GM19372 (cell line): ENCODE data around the gene DZIP3.

Source experiments
- ATAC-seq: cut with Tn5 transposase; IDR thresholded peaks from one replicate; pipeline ENCODE4 v1.9.1; 2021; ENCODE audit warnings: mild to moderate bottlenecking, low read depth, moderate library complexity; ENCODE audit not compliant: unreplicated experiment

The DZIP3 gene

GRCh38 chr3:108589081-108589997 lies at the start of gene DZIP3, which contains the start of gene CIP2A:
Gene DZIP3 (plus strand): TSS chr3:108589722. CDS start chr3:108605407, 15,685 bp downstream.
Gene CIP2A (minus strand): TSS chr3:108589438. CDS start chr3:108589375, 63 bp downstream.
- peak; percentile 84 for ATAC-seq

- ATAC-seq, result peak; percentile 61
These were observed 43.3 kb upstream of the DZIP3 start for GRCh38 chr3:108546247-108546646.

- ATAC-seq, result peak; percentile 68
These were observed 42.8 kb upstream of the DZIP3 start for GRCh38 chr3:108546692-108547091.

GRCh38 chr3:108548304-108548703 lies 41.2 kb upstream of the DZIP3 start:
- no peak for ATAC-seq

- ATAC-seq, result no peak
These were observed 40.6 kb upstream of the DZIP3 start for GRCh38 chr3:108548886-108549285.

- ATAC-seq, result no peak
These were observed 37.0 kb upstream of the DZIP3 start for GRCh38 chr3:108552267-108553159.

GRCh38 chr3:108554229-108554628 lies 35.3 kb upstream of the DZIP3 start:
- no peak for ATAC-seq

GRCh38 chr3:108554913-108555571 lies 34.5 kb upstream of the DZIP3 start:
- ATAC-seq, result no peak

GRCh38 chr3:108555966-108556581 lies 33.4 kb upstream of the DZIP3 start:
- no peak for ATAC-seq

GRCh38 chr3:108562565-108562964 lies 27.0 kb upstream of the DZIP3 start:
- ATAC-seq, result no peak

GRCh38 chr3:108564564-108564963 lies 25.0 kb upstream of the DZIP3 start:
- ATAC-seq, result no peak

- no peak for ATAC-seq
These were observed 24.0 kb upstream of the DZIP3 start for GRCh38 chr3:108565506-108565905.

GRCh38 chr3:108566599-108566998 lies 22.9 kb upstream of the DZIP3 start:
- no peak for ATAC-seq

- ATAC-seq, result no peak
These were observed 20.2 kb upstream of the DZIP3 start for GRCh38 chr3:108569336-108569735.

- no peak for ATAC-seq
These were observed 11.5 kb upstream of the DZIP3 start for GRCh38 chr3:108578064-108578463.

- no peak for ATAC-seq
These were observed 921 bp upstream of the DZIP3 start for GRCh38 chr3:108588601-108589000.

- no peak for ATAC-seq
These were observed 439 bp downstream of the DZIP3 start for GRCh38 chr3:108589998-108590323.

GRCh38 chr3:108590460-108590859 lies 938 bp downstream of the DZIP3 start:
- no peak for ATAC-seq

GRCh38 chr3:108595321-108595720 lies 5.8 kb downstream of the DZIP3 start:
- no peak for ATAC-seq

- no peak for ATAC-seq
These were observed 8.9 kb downstream of the DZIP3 start for GRCh38 chr3:108598375-108598774.
